ENCODE data around the gene HBG2.
"Not testable (repeated sequence)": the region's sequence is repeated elsewhere in the genome, so short reads cannot be mapped to it uniquely, and the experiment has no call there.

The HBG2 gene

DNA sequence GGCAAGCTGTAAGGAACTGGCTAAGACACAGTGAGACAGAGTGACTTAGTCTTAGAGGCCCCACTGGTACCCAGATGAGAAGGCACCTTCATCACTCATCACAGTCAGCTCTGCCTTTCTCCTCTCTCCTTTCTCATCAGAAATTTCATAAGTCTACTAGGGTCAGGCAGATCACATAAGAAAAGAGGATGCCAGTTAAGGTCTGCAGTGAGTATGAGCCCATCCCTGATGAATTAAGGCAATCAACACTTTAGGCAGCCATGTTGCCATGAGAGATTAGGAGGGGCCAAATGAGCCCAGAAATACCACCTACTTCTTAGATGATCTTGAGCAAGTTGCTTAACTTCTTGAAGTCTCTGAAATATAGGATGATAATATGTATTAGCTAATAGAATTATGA lies 27.0 kb upstream of the HBG2 start:
- DNase-seq (ENCODE audit: low spot score): no peak

DNA sequence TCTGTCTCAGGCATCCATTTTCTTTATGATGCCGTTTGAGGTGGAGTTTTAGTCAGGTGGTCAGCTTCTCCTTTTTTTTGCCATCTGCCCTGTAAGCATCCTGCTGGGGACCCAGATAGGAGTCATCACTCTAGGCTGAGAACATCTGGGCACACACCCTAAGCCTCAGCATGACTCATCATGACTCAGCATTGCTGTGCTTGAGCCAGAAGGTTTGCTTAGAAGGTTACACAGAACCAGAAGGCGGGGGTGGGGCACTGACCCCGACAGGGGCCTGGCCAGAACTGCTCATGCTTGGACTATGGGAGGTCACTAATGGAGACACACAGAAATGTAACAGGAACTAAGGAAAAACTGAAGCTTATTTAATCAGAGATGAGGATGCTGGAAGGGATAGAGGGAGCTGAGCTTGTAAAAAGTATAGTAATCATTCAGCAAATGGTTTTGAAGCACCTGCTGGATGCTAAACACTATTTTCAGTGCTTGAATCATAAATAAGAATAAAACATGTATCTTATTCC lies 26.1 kb upstream of the HBG2 start:
- DNase-seq (ENCODE audit: low spot score): peak; percentile 74

DNA sequence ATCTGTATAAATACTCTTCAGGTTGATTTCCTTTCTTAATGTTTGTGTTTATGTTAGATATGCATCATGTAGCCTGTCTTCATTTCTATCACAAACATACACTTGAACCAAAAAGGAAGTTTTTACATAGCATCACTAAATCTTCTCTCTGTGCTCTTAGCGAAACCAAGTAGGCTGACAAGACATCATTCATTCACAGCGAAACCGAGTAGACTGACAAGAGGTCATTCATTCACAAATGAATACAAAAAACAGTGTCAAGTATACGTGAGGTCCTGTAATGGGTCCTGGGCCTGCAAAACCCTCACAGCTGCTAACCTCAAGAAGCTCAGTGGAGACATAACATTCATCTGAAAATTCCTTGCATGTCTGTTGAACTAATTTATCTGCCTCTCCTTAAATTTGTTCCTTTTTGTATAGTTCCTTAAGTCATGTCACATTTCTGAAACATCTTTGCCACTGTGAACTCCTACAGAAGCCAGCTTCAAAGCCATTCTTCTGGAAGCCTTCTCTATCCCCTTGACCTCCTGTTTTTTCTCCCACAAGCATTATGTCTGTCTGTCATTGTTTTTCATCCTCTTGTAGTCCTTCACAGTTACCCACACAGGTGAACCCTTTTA lies 25.0 kb upstream of the HBG2 start:
- DNase-seq (ENCODE audit: low spot score): no peak

DNA sequence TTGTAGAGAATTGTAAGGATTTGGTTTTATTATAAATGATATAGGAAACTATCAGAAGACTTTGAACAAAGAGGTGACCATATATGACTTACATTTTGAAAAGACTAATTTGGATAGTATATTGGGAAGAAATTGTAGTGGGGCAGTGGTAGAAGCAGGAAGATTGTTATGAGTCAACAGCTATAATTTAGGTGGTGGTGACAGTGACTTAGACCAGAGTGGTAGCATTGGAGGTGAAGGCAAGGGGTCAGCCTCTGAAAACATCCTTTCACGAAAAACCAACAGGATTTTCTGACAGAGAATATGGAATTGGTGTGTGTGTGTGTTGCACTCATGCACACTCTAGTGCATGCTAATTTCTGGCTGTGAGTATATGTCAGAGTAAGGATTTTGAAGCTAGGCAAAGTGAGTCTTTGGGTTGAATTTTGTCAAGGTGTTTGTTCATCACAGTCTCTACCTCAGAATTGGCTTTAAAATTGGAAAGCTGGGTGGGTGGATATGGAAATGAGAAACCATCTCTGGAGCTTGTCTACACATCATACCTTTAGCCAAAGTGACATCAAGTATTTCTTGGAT lies 23.3 kb upstream of the HBG2 start:
- no peak for DNase-seq (ENCODE audit: low spot score)

DNA sequence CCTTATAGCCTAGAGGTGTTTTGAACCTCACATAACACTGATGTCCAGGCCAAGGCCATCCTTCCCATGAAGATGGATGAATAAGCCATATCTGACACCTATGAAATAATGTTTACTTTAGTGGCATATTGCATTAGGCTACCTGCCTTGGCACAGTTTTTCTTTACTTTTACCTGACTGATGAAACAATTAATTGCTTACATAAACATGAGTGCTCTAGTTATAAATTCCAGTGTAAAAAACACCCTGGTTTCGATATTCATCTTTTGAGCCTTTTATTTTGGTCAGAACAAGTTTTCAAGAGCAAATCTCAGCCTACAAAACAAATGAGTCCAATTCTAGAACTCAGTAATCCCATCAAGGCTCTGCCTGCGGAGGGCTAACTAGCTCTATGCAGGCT lies 22.1 kb upstream of the HBG2 start:
- DNase-seq (ENCODE audit: low spot score): no peak

DNA sequence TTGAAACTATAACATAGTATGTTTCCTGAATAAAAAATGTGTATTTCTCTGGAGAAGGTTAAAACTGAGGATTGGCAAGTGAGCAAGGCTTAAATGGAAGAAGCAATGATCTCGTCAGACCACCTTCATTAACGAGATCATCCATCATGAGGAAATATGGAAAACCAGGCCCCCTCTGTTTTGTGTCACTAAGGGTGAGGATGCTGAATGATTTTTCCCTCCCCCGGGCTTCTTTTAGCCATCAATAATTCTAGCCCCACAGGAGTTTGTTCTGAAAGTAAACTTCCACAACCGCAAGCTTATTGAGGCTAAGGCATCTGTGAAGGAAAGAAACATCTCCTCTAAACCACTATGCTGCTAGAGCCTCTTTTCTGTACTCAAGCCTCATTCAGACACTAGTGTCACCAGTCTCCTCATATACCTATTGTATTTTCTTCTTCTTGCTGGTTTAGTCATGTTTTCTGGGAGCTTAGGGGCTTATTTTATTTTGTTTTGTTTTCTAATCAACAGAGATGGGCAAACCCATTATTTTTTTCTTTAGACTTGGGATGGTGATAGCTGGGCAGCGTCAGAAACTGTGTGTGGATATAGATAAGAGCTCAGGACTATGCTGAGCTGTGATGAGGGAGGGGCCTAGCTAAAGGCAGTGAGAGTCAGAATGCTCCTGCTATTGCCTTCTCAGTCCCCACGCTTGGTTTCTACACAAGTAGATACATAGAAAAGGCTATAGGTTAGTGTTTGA lies 21.0 kb upstream of the HBG2 start:
- no peak for DNase-seq (ENCODE audit: low spot score)

DNA sequence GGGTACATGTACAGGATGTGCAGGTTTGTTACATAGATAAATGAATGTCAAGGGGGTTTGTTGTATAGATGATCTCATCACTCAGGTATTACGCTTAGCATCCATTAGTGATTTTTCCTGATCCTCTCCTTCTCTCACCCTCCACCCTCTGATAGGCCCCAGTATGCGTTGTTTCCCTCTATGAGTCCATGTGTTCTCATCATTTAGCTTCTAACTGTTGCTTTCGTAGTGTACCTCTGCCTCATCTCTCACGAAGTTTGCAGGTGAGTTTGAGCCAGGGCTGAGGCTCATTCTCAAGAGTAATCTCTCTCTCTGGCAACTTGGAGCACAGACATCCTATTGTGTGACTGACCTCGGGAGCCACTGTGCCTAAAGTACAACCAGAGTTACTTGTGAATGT lies 19.8 kb upstream of the HBG2 start:
- DNase-seq (ENCODE audit: low spot score): no peak

DNA sequence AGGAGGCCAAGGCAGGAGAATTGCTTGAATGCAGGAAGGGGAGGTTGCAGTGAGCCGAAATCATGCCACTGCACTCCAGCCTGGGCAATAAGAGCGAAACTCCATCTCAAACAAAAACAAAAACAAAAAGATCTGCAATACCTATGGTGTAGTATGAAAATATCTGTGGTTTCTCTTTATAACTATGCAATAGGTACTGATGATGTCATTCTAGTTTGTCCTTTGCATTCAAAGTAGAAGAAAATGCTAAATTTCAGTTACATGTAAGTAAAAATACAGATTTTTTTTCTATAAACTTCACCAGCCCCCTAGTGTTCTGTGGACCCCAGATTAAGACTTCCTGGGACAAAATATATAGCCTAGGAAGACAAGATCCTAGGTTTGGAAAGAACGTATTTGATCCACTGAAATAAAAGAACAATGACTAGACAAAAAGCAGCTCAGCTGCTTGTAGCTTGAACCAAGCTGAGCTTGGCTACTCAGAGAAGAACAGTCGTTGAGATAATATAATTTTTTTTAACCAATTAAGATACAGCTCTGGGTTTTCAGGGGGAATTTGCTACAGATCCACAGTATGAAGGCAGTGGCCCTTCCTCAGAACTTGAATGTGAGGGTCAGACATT lies 17.9 kb upstream of the HBG2 start:
- DNase-seq (ENCODE audit: low spot score): no peak

DNA sequence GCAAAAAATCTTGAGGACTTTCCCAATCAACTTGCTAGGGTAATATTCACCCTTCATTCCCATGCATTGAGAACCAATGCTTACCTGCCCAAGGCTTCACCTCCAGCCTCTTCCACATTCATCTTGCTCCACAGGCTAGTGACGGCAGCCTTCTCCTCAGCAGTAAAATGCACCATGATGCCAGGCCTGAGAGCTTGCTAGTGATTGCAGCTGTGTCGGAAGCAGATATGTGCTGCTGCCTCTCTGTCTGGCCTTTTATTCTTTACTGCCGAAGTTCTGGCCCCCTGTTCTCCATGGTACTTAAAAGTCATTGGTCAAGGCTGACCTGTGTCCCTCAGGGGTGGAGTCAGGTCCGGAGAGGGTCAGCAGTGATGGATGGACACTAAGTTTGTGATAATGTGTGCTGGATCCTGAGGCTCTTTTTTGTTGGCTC lies 15.2 kb upstream of the HBG2 start, which contains the start of gene HBE1:
Gene HBE1 (minus strand): TSS at position 231 of the 433 bp plus-strand sequence. CDS start 55 bp downstream, at position 176.
- no peak for DNase-seq (ENCODE audit: low spot score)

DNA sequence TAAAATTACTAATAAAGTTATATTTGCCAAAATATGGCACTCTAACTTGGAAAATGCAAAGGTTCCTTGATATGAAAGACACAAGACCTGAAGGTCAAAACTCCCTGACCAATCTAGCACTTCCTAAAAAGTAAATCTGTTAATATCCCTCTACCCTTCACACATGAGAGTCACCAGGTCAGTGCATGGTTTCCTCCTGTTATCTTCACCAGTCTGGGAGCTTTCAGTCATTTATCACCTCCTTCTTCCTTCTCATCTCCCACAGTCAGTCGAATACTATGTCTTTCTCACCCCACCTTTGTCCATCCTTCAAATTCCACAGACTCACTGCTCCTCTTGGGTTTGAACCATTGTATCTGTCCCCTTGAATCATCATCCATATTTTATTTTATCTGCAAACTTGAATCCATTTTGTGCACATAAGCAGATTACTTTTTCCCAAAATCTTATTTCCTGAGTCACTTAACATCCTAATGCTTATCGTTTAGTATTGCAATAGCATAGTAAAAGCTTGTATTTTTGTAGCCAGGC lies 12.5 kb upstream of the HBG2 start:
- no peak for DNase-seq (ENCODE audit: low spot score)

DNA sequence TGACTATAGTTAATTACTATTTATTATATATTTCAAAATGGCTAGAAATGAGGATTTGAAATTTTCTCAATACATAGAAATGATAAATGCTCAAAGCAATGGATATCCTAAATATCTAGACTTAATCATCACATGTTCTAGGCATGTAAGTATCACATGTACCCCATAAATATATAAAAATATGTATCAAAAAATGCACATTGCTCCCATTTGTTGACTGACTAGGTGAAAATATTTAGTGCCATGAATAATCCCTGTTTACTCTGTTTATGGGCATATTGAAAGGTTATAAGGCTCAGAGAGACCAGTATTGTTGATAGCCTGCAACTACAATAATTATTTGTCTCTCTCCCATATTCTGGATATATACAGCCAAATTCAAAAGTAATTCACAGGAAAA lies 12.0 kb upstream of the HBG2 start:
- no peak for DNase-seq (ENCODE audit: low spot score)

DNA sequence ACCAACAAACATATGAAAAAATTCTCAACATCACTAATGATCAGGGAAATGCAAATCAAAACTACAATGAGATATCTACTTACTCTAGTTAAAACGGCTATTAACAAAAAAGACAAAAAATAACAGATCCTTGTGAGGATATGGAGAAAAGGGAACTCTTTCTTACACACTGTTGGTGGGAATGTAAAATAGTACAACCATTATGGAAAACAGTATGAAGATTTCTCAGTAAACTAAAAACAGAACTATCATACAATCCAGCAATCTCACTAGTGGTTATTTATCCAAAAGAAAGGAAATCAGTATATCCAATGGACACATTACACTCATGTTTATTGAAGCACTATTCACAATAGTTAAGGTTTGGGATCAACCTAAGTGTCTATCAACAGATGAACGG lies 11.3 kb upstream of the HBG2 start:
- no peak for DNase-seq (ENCODE audit: low spot score)

DNA sequence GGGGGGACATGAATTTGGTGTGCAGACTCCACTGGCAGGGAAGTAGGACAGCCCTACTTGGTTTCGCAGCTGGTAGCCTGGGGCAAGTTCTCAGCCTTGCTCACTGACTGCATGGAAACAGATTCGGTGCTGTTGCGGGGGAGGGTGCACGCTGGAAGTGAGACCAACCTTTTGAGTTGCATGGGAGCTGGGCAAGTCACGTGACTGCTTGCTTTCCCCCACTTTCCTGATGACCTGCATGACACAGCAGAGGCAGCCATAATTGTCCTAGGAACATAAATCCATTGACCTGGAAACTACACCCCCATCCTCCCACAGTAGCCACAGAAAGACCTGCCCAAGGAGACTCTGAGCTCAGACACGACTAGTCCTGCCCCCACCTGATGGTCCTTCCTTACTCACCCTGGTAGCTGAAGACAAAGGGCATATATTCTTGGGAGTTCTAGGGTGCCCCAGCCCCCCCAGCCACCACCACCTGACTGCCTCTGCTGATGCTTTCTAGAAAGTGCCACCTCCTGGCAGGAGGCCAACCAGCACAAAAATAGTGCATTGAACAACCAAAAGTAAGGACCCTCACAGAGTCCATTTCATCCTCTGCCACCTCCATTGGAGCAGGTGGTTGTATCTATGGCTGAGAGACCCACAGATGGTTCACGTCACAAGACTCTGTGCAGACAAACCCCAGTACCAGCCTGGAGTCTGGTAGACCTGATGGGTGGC lies 4.1 kb upstream of the HBG2 start:
- DNase-seq (ENCODE audit: low spot score): no peak

DNA sequence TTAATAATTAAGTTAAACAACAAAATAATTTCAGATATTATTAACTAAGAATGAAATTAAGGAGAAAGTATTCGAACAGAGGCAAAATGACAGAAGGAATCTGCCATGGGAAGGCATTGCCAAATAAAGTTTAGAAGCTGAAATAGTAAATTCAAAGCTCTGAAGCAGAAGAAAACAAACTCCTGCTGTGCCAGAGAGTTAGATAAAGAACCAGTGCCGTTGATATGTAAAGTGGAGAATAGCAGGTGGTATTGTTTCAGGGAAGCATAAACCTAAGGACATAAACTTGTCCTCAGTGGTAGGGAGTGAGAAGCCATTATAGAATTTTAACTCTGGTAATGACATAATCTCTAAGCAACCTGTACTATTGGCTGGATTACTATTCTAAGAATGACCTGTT lies 2.7 kb upstream of the HBG2 start:
- DNase-seq (ENCODE audit: low spot score): no peak

DNA sequence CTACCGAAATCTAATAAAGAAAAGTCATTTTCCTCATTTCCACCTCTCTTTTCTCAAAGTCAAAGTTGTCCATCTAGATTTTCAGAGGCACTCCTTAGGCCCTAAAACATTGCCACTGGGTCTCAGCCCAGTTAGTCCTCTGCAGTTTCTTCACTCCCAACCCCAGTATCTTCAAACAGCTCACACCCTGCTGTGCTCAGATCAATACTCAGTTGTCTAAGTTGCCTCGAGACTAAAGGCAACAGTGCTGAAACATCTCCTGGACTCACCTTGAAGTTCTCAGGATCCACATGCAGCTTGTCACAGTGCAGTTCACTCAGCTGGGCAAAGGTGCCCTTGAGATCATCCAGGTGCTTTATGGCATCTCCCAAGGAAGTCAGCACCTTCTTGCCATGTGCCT lies 558 bp downstream of the HBG2 start:
- not testable (repeated sequence) for DNase-seq (ENCODE audit: low spot score)

DNA sequence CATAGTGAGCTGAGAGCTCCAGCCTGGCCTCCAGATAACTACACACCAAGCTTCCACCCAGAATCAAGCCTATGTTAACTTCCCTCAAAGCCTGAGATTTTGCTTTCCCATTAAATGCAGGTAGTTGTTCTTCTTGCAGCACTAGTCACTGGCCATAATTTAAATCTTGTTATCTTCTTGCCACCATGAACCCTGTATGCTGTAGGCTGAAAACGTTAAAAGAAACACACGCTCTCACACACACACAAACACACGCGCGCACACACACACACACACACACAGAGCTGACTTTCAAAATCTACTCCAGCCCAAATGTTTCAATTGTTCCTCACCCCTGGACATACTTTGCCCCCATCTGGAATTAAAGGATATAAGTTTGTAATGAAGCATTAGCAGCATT lies 1.1 kb downstream of the HBG2 start:
- not testable (repeated sequence) for DNase-seq (ENCODE audit: low spot score)

DNA sequence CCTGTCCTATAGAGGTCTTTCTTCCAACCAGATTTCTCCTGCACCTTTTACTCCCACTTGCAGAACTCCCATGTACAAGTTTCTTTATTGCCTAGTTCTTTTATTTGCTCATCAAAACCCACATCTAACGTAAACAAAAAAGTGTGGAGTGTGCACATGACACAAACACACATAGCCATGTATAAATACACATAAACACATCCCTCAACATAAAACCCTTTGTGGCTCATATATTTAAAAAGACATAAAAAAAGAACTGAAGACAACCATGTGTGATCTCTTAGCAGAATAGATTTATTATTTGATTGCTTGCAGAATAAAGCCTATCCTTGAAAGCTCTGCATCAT lies 1.7 kb downstream of the HBG2 start:
- no peak for DNase-seq (ENCODE audit: low spot score)

DNA sequence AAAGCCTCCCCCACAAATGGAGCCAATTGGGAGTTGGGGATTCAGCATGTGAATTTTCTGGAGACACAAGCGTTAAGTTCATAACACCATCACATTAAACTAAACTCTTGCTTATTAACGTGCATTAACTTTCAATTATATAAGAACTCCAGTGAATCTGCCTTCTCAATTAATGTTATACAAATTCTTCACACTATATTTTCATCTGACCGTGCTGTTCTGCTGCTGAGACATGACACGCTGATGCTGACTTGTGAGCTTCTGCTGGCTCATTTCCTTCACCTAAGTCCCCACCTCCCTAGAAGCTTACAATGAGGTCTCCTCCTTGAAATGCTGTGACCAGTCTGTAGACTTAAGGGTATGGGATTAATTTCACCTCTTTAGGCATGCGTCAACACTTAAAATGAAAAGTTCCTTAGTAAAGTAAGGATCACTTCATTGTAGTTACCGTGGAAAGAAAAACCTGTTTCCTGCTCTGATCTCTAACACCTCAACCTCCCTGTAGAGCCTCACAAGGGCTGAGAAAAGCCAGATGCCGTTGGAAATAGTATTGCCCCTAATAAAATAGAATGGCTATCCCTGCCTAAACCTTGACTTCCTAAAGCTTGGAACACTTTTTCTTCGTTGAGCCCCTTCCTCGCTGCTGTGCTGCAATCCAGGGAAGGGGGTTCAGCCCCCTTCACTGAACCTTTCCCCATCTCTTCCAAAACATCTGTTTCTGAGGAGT lies 2.2 kb downstream of the HBG2 start:
- no peak for DNase-seq (ENCODE audit: low spot score)

DNA sequence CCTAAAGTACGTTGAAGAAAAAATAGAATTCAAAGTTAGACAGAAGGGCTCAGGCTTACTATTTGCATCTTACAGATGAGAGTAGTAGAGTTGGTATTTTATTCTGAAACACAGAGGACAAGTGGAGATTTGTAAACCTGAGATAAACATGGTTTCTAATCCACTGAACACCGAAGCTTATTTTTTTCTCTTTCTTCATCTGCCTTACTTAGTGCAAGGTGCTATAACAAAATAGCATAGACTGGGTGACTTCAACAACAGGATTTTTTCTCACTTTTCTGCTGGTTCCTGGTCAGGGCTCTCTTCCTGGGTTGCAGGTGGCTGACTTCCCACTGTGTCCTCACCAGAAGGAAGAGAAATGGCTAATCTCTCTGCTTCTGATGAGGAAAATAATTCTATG lies 2.8 kb downstream of the HBG2 start:
- no peak for DNase-seq (ENCODE audit: low spot score)

DNA sequence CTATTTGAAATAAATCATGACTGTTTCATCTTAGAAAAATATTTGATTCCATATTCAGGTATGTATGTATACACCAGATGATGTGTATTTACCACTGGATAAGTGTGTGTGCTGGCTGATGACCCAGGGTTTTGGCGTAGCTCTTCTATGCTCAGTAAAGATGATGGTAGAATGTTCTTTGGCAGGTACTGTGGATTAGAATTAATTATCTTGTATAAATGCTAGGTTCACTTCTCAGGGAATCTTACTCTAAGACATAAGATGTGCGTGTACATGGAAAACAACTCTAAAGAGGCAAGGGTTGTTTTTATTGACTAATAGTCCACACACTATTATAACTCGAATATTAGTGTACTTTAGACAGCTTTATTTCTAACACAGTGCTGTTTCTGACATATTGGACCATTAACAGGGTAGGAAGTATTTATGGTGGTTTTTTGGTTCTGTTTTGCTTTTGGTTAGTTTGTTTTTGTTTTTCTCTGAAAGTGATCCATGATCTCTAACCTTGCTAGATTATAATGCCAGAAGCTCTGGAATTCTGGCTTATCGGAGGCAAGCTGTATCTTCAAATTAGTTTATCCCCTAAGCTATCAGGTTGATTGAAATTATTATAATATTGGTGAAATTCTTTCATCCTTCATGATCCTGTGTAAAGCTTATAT lies 3.9 kb downstream of the HBG2 start:
- DNase-seq (ENCODE audit: low spot score): no peak

All from activated CD4-positive, alpha-beta T cell treated with anti-CD3 and anti-CD28 coated beads, Interleukin-2, Interleukin-4, amounts not matched to agents 100 ng/mL and 50 ng/mL, durations not matched to agents 16 hours and 8 hours (primary cell).